HL-60/S4 treated with retinoic acid at 250 ng/mL for 4 days and 3 days (cell line): Measurements from ENCODE around the gene PRR3.
"Not testable (repeated sequence)": the region's sequence is repeated elsewhere in the genome, so short reads cannot be mapped to it uniquely, and the experiment has no call there.

Experiments used
- in situ Hi-C: fragments of 300-500 bp; cut with MboI; formaldehyde crosslinking; loops from 2 replicates; pipeline ENCODE4 v1.7.0; 2022; ENCODE audit warnings: low sequenced_read_pairs

The PRR3 gene

GRCh38 chr6:30570263-30570662 lies 13.2 kb downstream of the PRR3 start:
- in situ Hi-C loops = no loop called here

- in situ Hi-C loops = no loop called here
Measured at GRCh38 chr6:30570740-30571074, 13.6 kb downstream of the PRR3 start.

DNA sequence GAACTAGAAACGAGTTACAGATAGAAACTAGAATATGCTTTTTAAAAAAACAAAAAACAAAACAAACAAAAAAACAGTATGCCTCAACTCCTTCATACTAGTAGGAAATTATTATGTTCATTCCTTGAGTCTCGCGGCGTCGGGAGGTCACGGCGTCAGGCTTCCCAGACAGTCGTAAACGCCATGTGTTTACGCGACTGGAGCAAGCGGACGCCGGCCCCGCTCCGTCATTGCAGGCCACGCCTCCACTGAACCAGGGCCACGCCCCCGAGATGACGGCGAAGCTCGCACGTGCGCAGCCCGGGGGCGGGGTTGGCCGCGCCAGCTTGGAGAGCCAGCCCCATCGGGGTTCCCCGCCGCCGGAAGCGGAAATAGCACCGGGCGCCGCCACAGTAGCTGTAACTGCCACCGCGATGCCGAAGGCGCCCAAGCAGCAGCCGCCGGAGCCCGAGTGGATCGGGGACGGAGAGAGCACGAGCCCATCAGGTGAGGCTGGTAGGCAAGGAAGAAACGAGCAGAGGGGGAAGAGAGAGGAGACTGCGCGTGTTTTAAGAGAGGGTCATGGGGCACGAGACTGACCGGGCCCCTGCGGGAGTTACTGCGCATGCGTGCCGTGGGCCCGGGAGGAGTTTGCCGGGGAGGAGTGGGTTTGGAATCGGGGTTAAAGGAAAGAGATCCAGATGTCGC lies 14.1 kb downstream of the PRR3 start, which contains the start of gene ABCF1:
TSS of gene ABCF1 (plus strand) at position 368 of the 687 bp plus-strand sequence. CDS start at position 414, 46 bp downstream.
- in situ Hi-C loops = no loop called here

DNA sequence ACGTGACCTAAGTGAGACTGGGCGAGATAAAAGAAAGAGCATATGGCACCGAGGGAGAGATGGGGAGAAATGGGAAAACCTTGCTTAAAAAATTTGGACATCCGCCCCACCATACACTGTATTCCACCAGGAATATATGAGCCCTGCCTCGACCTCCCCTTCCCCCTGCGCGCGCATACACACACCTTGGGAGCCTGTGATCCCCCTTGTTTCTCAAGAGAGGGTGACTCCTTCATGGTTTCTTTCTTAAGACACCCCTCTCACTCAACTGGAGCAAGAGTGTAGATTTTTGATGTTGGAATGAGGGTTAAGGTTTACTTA lies 14.6 kb downstream of the PRR3 start:
- in situ Hi-C loops = no loop called here

DNA sequence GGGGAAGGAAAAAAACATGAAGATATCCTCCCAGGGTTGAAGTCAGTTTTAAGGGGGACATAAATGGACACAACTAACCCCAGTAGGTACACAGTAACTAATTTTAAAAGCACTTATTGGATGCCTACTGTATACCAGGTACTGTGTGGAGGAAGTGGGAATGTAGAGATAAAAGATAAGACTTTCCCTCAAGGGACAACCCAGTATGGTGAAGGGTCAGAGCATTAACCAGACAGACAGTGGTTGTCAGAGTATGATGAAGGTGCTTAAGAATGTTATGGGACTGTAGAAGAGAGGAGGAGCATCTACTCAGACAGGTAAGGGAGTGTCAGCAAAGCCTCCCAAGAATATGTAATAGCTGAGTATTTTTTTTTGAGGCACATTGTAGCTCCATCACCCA lies 15.1 kb downstream of the PRR3 start:
- in situ Hi-C loops = no loop called here

GRCh38 chr6:30573113-30573512 lies 16.0 kb downstream of the PRR3 start:
- in situ Hi-C loops = no loop called here

DNA sequence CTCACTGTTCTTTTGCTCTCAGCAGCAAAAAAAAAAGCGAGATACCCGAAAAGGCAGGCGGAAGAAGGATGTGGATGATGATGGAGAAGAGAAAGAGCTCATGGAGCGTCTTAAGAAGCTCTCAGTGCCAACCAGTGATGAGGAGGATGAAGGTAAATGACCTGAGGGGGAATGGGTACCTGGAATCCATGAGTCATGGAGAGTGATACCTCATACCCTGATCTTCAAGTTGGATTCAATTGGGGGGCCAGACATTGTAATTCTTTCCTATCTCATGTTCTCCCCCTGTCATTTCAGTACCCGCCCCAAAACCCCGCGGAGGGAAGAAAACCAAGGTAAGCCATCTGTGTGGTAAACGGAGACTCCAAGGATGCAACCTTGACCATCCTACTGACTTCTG lies 21.0 kb downstream of the PRR3 start:
- in situ Hi-C loops = no loop called here

DNA sequence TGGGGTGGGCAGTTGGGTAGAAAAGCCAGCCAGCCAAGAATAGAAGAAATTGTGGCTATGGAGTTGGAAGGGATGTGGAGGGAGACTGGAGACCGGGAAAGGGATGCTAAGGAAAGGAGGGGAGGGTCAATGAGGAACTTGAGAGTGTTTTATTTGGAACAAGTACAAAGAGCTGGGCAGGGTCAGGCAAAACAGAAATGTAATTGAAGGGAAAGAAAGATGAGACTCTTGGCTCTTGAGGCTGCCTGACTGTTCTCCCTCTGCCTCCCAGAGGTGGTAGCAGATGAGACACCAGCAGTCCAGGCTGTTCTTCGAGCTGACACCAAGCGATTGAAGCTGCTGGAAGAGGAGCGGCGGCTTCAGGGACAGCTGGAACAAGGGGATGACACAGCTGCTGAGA lies 26.8 kb downstream of the PRR3 start:
- in situ Hi-C loops = no loop called here

GRCh38 chr6:30589754-30590358 lies 32.8 kb downstream of the PRR3 start:
- in situ Hi-C loops = no loop called here

GRCh38 chr6:30590509-30590908 lies 33.4 kb downstream of the PRR3 start:
- in situ Hi-C loops = no loop called here

GRCh38 chr6:30591008-30591407 lies 33.9 kb downstream of the PRR3 start:
- in situ Hi-C loops = no loop called here

DNA sequence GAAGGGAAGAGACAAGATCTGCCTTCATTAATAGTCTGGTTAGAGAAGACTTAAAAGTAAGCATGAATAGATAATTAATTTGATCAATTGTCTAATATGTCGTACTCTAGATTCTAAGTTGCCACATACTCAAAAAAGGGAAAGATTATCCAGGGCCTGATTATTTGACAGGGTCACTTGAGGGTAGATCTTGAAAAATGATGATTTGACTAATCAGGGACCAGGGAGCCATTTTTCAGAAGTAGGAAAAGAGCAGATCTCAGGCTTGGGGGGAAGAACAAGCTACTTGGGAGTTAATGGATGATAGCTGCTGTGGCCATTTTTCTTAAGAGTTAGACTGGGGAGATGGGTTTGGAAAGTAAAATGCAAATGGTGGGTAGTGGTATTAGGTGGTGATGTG lies 35.2 kb downstream of the PRR3 start:
- in situ Hi-C loops = no loop called here

- in situ Hi-C loops = not testable (repeated sequence)
Measured at GRCh38 chr6:30597315-30598144, 40.4 kb downstream of the PRR3 start.

GRCh38 chr6:30598912-30599624 lies 42.0 kb downstream of the PRR3 start:
- in situ Hi-C loops = no loop called here

DNA sequence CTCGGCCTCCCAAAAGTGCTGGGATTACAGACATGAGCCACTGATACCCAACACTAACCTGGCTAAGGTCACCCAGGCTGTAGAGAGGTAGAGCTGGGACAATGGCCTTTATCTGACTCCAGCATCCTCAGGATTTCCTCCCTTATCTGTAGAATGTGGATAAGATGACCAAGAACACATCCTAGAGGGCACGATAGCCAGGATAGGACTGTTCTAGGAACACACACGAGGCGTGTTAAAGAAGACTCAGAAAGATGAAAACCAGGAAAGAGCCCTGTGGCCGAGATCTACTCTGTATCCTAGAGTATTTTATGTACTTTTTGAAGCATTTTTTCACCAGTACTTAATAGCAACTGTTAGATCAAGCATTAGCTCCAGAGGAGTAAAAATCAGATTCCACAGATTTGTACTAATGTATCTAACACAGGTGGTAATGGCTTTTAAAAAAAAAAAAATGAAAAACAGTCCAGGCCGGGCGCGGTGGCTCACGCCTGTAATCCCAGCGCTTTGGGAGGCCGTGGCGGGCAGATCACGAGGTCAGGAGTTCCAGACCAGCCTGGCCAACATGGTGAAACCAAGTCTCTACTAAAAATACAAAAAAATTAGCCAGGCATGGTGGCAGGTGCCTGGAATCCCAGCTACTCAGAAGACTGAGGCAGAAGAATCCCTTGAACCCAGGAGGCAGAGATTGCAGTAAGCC lies 42.7 kb downstream of the PRR3 start:
- in situ Hi-C loops = no loop called here

- in situ Hi-C loops = no loop called here
Measured at GRCh38 chr6:30600451-30600961, 43.4 kb downstream of the PRR3 start.

DNA sequence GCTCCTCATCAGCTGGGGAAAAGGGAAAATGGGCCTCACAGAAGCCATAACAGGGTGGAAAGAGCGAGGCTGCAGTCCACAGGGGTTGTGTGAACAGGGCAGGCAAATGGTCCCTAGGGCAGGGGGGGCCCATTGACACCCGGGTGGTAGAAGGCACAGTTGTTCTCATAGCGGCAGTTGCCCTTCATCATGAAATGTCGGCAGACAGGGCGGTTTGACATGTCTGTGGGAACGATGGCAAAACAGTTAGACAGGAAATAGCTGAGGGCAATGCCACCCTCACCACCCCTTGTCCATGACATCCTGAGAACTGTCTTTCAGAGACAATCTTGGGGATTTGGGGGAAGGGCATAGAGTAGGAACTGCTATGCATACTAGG lies 44.3 kb downstream of the PRR3 start:
- in situ Hi-C loops = no loop called here

DNA sequence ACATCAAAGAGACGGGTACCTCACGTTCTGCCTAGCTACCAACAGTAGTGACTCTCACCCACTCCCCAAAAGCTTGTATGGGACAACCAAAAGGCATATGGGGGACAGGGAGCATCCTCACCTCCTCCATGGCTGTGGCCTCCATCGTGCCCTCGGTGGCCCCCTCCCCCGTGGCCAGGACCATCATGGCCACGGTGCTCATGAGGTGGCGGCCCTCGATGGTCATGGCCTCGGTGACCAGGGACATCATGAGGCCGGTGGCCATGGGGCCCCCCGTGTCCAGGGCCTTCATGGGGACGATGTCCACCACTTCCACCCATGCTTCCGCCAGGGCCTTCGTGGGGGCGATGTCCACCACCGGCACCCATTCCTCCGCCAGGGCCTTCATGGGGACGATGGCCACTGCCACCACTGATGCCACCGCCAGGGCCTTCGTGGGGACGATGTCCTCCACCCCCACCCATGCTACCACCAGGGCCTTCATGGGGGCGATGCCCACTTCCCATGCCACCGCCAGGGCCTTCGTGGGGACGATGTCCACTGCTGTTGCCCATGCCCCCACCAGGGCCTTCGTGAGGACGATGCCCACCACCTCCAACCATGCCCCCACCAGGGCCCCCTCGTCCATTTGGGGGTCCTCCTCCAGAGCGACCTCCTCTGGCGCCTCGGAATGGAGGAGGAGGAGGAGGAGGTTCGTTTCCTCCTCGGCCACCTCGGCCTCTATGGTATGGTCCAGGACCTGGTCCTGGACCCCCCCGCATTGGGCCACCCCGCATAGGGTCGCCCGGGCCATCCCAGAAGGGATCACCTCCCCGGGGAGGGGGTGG lies 44.9 kb downstream of the PRR3 start:
- in situ Hi-C loops = no loop called here

GRCh38 chr6:30603961-30604360 lies 46.9 kb downstream of the PRR3 start:
- in situ Hi-C loops = no loop called here

GRCh38 chr6:30610065-30610464 lies 53.0 kb downstream of the PRR3 start:
- in situ Hi-C loops = no loop called here
